ENCODE data around the gene SLC6A18.

GRCh38 chr5:1192971-1193590 is 32.1 kb upstream of the SLC6A18 start:
- TF ChIP-seq POLR2A (IDR thresholded peaks at IDR 0.05), result no peak
- TF ChIP-seq CTCF (IDR thresholded peaks at IDR 0.05), result no peak

Data from thyroid gland (tissue), 4 donors.